Right forelimb (tissue), 1 donor: Measurements from ENCODE around the gene TIMELESS.
"Not testable (repeated sequence)": the region's sequence is repeated elsewhere in the genome, so short reads cannot be mapped to it uniquely, and the experiment has no call there.

ENCODE experiments used
- DNase-seq: peaks from one replicate; pipeline ENCODE4 v3.0.0-alpha.2; 2018

The TIMELESS gene

DNA sequence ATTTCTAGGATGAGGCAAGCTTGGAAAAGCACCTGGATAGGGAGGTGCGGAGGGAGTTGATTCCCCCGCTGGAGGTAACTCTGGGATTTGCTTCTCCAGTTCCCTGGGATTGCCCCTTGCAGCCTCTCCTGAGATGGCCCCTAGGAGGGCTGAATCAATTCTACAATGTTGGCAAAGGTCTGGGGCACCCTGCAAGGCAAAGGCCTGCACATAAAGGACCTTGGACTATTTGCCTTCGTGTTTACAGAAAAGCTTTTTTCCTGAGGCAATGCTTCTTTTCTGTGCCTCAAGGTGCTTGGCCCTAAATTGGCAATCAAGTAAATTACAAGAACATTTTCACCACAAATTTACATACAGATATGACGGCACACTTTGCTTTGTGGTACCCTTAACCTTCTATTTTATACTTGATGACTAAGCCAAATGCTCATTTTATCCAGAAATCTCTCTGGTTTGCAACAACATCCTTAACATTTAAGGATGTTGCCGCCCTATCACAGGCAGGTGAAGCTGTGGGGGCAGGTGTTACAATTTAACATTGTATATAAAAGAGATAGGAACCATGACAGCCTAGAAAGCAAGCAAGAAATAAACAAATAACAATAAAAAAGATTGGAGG is 40.3 kb downstream of the TIMELESS start:
- no peak for DNase-seq

- DNase-seq, result not testable (repeated sequence)
Measured at GRCh38 chr12:56404227-56404626, 45.0 kb downstream of the TIMELESS start.

DNA sequence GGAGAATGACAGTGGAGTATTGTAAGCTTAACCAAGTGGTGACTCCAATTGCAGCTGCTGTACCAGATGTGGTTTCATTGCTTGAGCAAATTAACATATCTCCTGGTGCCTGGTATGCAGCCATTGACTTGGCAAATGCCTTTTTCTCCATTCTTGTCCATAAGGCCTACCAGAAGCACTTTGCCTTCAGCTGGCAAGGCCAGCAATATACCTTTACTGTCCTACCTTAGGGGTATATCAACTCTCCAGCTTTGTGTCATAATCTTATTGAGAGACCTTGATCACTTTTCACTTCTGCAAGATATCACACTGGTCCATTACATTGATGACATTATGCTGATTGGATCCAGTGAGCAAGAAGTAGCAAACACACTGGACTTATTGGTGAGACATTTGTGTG is 47.6 kb downstream of the TIMELESS start:
- DNase-seq, result not testable (repeated sequence)

GRCh38 chr12:56401125-56401524 is 48.1 kb downstream of the TIMELESS start:
- not testable (repeated sequence) for DNase-seq

GRCh38 chr12:56399466-56399865 is 49.8 kb downstream of the TIMELESS start:
- DNase-seq, result not testable (repeated sequence)

GRCh38 chr12:56398324-56398723 is 50.9 kb downstream of the TIMELESS start:
- no peak for DNase-seq

DNA sequence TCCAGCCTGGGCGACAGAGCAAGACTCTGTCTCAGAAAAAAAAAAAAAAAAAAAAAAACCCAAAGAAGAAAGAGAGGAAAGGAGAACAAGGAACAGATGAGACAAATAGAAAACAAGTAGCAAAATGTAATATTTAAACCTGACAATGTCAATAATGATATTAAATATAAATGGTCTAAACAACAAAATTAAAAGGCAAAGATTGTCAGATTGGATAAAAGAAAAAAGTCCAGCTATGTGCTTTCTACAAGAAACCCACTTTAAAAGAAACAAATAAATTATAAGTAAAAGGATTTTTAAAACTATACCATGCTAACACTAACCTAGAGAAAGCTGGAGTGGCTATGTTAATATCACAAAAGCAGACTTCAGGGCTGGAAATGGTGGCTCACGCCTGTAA is 56.9 kb downstream of the TIMELESS start:
- DNase-seq, result no peak

- no peak for DNase-seq
Measured at GRCh38 chr12:56391721-56392120, 57.5 kb downstream of the TIMELESS start.

DNA sequence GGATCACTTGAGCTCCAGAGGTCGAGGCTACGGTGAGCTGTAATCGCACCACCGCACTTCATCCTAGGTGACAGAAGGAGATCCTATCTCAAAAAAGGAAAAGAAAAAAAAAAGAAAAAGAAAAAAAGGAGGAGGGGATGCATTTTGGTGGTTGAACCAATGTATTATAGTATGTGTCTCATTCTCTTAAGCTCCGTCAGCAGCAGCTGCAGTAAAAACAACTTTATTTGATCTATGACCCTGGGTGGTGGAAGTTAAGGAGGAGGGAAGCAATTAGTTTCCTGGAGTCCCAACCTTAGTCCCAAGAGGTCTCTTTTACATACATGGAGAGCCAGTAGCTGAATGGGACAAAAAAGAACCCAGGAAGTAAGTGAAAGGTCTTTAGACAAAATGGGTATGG is 59.8 kb downstream of the TIMELESS start:
- DNase-seq, result no peak

- DNase-seq, result no peak
Measured at GRCh38 chr12:56387152-56387736, 62.0 kb downstream of the TIMELESS start.

DNA sequence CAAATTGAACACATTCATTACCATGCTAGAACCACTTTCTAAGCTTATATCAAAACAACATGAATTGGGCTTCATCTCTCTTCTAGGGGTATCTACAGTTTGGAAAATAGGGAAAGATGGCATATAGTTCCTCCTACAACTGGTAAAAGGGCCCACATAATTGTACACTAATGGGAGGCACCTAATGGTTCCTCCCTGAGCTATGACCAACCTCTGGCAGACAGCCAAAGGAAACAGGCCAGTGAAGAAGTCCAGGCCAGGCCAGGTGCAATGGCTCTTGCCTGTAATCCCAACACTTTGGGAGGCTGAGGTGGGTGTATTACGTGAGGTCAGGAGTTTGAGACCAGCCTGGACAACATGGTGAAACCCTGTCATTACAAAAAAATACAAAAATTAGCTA is 63.4 kb downstream of the TIMELESS start:
- no peak for DNase-seq

GRCh38 chr12:56382611-56383010 is 66.6 kb downstream of the TIMELESS start:
- no peak for DNase-seq

GRCh38 chr12:56377989-56378316 is 71.3 kb downstream of the TIMELESS start:
- no peak for DNase-seq

DNA sequence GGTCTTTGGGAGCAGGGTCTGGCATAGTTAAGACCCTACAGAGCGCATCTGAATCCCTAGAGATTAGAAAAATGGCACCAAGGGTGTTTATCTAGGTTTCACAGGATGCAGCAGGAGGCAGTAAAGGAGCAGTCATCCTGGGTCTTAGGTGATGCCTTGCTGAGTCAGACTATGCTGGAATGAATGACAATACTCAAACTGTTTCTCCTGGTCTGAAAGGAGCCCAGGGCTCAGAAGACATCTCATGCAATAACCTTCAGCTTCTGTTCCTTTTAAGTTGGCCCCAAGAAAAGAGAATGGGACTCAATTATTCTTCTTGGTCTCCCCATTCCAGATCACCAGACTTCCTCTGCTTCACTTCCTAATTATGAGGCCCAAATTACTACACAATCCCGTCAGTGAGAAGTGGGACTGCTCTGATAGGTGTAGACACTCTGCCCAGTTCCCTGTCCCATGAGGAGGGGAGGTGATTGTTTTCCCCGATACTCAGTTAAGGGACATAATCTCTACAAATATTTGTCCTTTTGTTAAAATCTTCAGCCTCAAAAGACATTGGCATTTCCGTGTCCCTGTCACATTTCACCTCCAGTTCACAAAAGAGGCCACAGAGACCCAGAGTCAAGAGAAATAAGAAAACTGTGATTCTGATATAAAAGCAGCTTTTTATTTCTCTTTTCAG is 71.8 kb downstream of the TIMELESS start:
- no peak for DNase-seq

GRCh38 chr12:56375598-56376434 is 73.4 kb downstream of the TIMELESS start:
- DNase-seq, result no peak

GRCh38 chr12:56374726-56375597 is 74.3 kb downstream of the TIMELESS start:
- DNase-seq, result no peak

GRCh38 chr12:56373515-56373914 is 75.7 kb downstream of the TIMELESS start:
- DNase-seq, result no peak

- no peak for DNase-seq
Measured at GRCh38 chr12:56366948-56367347, 82.3 kb downstream of the TIMELESS start.
